GM23338 (cell line): ENCODE results near the gene VEPH1. TPM values are rescaled to one million over a fixed set of nuclear protein-coding genes. Genes with fewer than 3 reads are reported as not detected.

Source experiments
- ATAC-seq: fragments of 200-7000 bp; cut with Tn5 transposase; 3 replicates; pipeline ENCODE4 v1.9.1; 2020
- DNase-seq: peaks from one replicate; pipeline ENCODE4 v3.0.0-alpha.2; 2015; ENCODE audit warnings: low spot score
- H2AFZ ChIP-seq: fragments of 200-600 bp; sonication (generic); 2 replicates; pipeline ENCODE4 v1.8.0; 2016; ENCODE audit warnings: antibody characterized with exemption, mild to moderate bottlenecking, moderate library complexity
- H3F3A ChIP-seq: fragments of 200-600 bp; sonication (generic); replicated peaks from 2 replicates; pipeline ENCODE4 v1.8.0; 2017; ENCODE audit warnings: antibody characterized with exemption, mixed run types, low read depth
- H3K27ac ChIP-seq: fragments of 200-600 bp; sonication (generic); 2 replicates; pipeline ENCODE4 v1.6.1; 2016; ENCODE audit warnings: low read depth
- H3K27me3 ChIP-seq: fragments of 200-600 bp; sonication (generic); 2 replicates; pipeline ENCODE4 v1.8.0; 2016; ENCODE audit warnings: mild to moderate bottlenecking, mixed run types, moderate library complexity; ENCODE audit not compliant: insufficient read depth
- H3K36me3 ChIP-seq: fragments of 200-600 bp; sonication (generic); 2 replicates; pipeline ENCODE4 v1.8.0; 2016; ENCODE audit warnings: mild to moderate bottlenecking; ENCODE audit not compliant: insufficient read depth
- H3K4me1 ChIP-seq: fragments of 200-600 bp; sonication (generic); 2 replicates; pipeline ENCODE4 v1.8.0; 2016; ENCODE audit warnings: mild to moderate bottlenecking, moderate library complexity; ENCODE audit not compliant: insufficient read depth
- H3K4me2 ChIP-seq: fragments of 200-600 bp; sonication (generic); 2 replicates; pipeline ENCODE4 v1.7.1; 2017; ENCODE audit warnings: mixed run types
- H3K4me3 ChIP-seq: fragments of 200-600 bp; sonication (generic); 2 replicates; pipeline ENCODE4 v1.6.1; 2016; ENCODE audit warnings: mixed run types
- H3K79me2 ChIP-seq: fragments of 200-600 bp; sonication (generic); replicated peaks from 2 replicates; pipeline ENCODE4 v1.8.0; 2017; ENCODE audit warnings: mild to moderate bottlenecking; ENCODE audit not compliant: insufficient read depth
- H3K9me2 ChIP-seq: fragments of 200-600 bp; sonication (generic); 2 replicates; pipeline ENCODE4 v1.8.0; 2017; ENCODE audit not compliant: insufficient read depth
- H4K20me1 ChIP-seq: fragments of 200-600 bp; sonication (generic); replicated peaks from 2 replicates; pipeline ENCODE4 v1.8.0; 2017; ENCODE audit warnings: mild to moderate bottlenecking; ENCODE audit not compliant: insufficient read depth
- H3K27ac Mint-ChIP-seq: 2 replicates; pipeline ENCODE4 v1.8.0; 2020; ENCODE audit warnings: inconsistent platforms, mild to moderate bottlenecking, moderate library complexity, mixed read lengths
- H3K27me3 Mint-ChIP-seq: 3 replicates; pipeline ENCODE4 v1.8.0; 2022; ENCODE audit warnings: low read depth, mild to moderate bottlenecking, moderate library complexity, mixed read lengths, inconsistent platforms; ENCODE audit not compliant: insufficient read depth, poor library complexity
- H3K36me3 Mint-ChIP-seq: 3 replicates; pipeline ENCODE4 v1.8.0; 2021; ENCODE audit warnings: low read depth, mild to moderate bottlenecking, inconsistent platforms, moderate library complexity, mixed read lengths
- H3K4me1 Mint-ChIP-seq: 3 replicates; pipeline ENCODE4 v1.8.0; 2020; ENCODE audit warnings: mild to moderate bottlenecking, inconsistent platforms, mixed read lengths
- H3K4me3 Mint-ChIP-seq: 3 replicates; pipeline ENCODE4 v1.8.0; 2021; ENCODE audit warnings: moderate library complexity, mild to moderate bottlenecking, inconsistent platforms, mixed read lengths
- H3K9me3 Mint-ChIP-seq: 3 replicates; pipeline ENCODE4 v1.8.0; 2020; ENCODE audit warnings: moderate library complexity, mild to moderate bottlenecking, inconsistent platforms, mixed read lengths
- CTCF ChIP-seq, 2 experiments: fragments of 200-600 bp in 1 of 2; sonication (generic) in 1 of 2; conservative IDR thresholded peaks; 2 replicates each; pipeline versions ENCODE4 v1.5.1 to v1.6.1; 2016 to 2017; ENCODE audit warnings: antibody characterized with exemption in 2 of 2, low read depth in 2 of 2, mild to moderate bottlenecking in 2 of 2, moderate library complexity in 1 of 2
- EZH2 ChIP-seq: fragments of 200-600 bp; sonication (generic); IDR thresholded peaks from one replicate; pipeline ENCODE4 v1.8.0; 2017; ENCODE audit warnings: antibody characterized with exemption, mild to moderate bottlenecking, low read depth; ENCODE audit not compliant: unreplicated experiment
- EZH2phosphoT487 ChIP-seq: fragments of 200-600 bp; sonication (generic); IDR thresholded peaks from one replicate; pipeline ENCODE4 v1.8.1; 2018; ENCODE audit warnings: antibody characterized with exemption; ENCODE audit not compliant: unreplicated experiment
- NANOG ChIP-seq: IDR thresholded peaks from 2 replicates; pipeline ENCODE4 v1.6.1; 2016; ENCODE audit warnings: antibody characterized with exemption, borderline replicate concordance
- REST ChIP-seq: IDR thresholded peaks from one replicate; pipeline ENCODE4 v1.6.1; 2018; ENCODE audit warnings: antibody characterized with exemption; ENCODE audit not compliant: unreplicated experiment
- STAT1 ChIP-seq: IDR thresholded peaks from one replicate; pipeline ENCODE4 v1.6.1; 2016; ENCODE audit warnings: antibody characterized with exemption; ENCODE audit not compliant: unreplicated experiment
- ZNF114 ChIP-seq: fragments of 250-450 bp; sonication (Bioruptor Pico); IDR thresholded peaks from 2 replicates; pipeline ENCODE4 v1.5.0; 2020; ENCODE audit warnings: mild to moderate bottlenecking, moderate library complexity
- ZNF331 ChIP-seq: fragments of 250-450 bp; sonication (Bioruptor Pico); IDR thresholded peaks from 2 replicates; pipeline ENCODE4 v1.5.0; 2020; ENCODE audit warnings: low read depth, mild to moderate bottlenecking, moderate library complexity
- polyA plus RNA-seq: library from polyadenylated mRNA; unstranded; fragments of >200 nt; fragmentation: Nextera tagmentation; extraction: Ambion mirVana; gene quantifications from 2 replicates; pipeline ENCODE4 v1.2.1, GENCODE V29; 2016
- total RNA-seq: library from RNA; depleted of rRNA; stranded (reverse); fragments of >200 nt; shearing (Covaris generic); gene quantifications from 2 replicates; pipeline ENCODE4 v1.2.3, GENCODE V29; 2014

The VEPH1 gene
- total and polyA plus RNA-seq, 2 experiments from 2014 or later, result 15.4 to 33.8 TPM

GRCh38 chr3:157237886-157238285, 265.3 kb downstream of the VEPH1 start:
- H3K4me3 Mint-ChIP-seq, result no peak overlapping the region

GRCh38 chr3:157235291-157235690, 267.9 kb downstream of the VEPH1 start:
- Histone ChIP-seq H3K27me3 (no peaks in the 10 kb centered on the region), H3K36me3 (no peaks in the 10 kb centered on the region), H4K20me1 (no peaks in the 10 kb centered on the region), H3K4me3 (no peak overlapping the region), H2AFZ (peak overlapping the region; percentile 90; the same call in 1 of the 2 replicates), H3K79me2 (no peaks in the 10 kb centered on the region), H3K4me1 (no peaks in the 10 kb centered on the region), H3K27ac (no peak overlapping the region), H3F3A (no peaks in the 10 kb centered on the region), H3K4me2 (no peak overlapping the region), H3K9me2 (peaks cover 5% of the 10 kb centered on the region; the same call in 1 of the 2 replicates)
- Mint-ChIP-seq H3K4me1 (no peaks in the 10 kb centered on the region), H3K27me3 (peaks cover 2% of the 10 kb centered on the region), H3K4me3 (no peak overlapping the region), H3K36me3 (no peaks in the 10 kb centered on the region), H3K27ac (no peak overlapping the region), H3K9me3 (no peaks in the 10 kb centered on the region)
- ATAC-seq (no peak), DNase-seq (no peak)
- TF ChIP-seq STAT1, result no peak
- no peak for TF ChIP-seq ZNF331 (CRISPR knock-in tag)
- TF ChIP-seq REST, result no peak
- TF ChIP-seq CTCF (conservative IDR thresholded peaks at IDR 0.05; ENCODE audit: low read depth in 2 of 2), result no peak

More at GRCh38 chr3:157237886-157238285, 265.3 kb downstream of the VEPH1 start:
- Mint-ChIP-seq H3K36me3 (no peaks in the 10 kb centered on the region), H3K4me1 (no peaks in the 10 kb centered on the region), H3K27ac (no peak overlapping the region), H3K27me3 (peaks cover 2% of the 10 kb centered on the region), H3K9me3 (no peaks in the 10 kb centered on the region)
- H3K27me3 ChIP-seq, result no peaks in the 10 kb centered on the region
- no peaks in the 10 kb centered on the region for H3K79me2 ChIP-seq
- peaks cover 3% of the 10 kb centered on the region; the same call in 1 of the 2 replicates for H3K9me2 ChIP-seq
- H3F3A ChIP-seq, result no peaks in the 10 kb centered on the region
- no peaks in the 10 kb centered on the region for H3K4me1 ChIP-seq
- TF ChIP-seq ZNF114 (CRISPR knock-in tag), result no peak
- no peak for TF ChIP-seq REST
- TF ChIP-seq EZH2phosphoT487, result no peak
- no peak for TF ChIP-seq STAT1
- no peak for TF ChIP-seq EZH2
- no peak for TF ChIP-seq NANOG
- ATAC-seq (no peak), DNase-seq (no peak)
- no peak overlapping the region for H3K4me3 ChIP-seq
- no peak overlapping the region for H3K27ac ChIP-seq
- H4K20me1 ChIP-seq, result no peaks in the 10 kb centered on the region
- peak overlapping the region; percentile 56; the same call in 1 of the 2 replicates for H2AFZ ChIP-seq
- no peaks in the 10 kb centered on the region for H3K36me3 ChIP-seq
- H3K4me2 ChIP-seq, result no peak overlapping the region
